IPS-18a (cell line): ENCODE data around the gene CADM2.
"Not testable (repeated sequence)": the region's sequence is repeated elsewhere in the genome, so short reads cannot be mapped to it uniquely, and the experiment has no call there.

Experiments used
- H3K27ac ChIP-seq: one replicate; pipeline ENCODE4 v1.5.1; 2013; ENCODE audit warnings: low read length
- H3K27me3 ChIP-seq: one replicate; pipeline ENCODE4 v1.6.1; 2013; ENCODE audit warnings: mild to moderate bottlenecking, low read length; ENCODE audit not compliant: control insufficient read depth, insufficient read depth
- H3K36me3 ChIP-seq: one replicate; pipeline ENCODE4 v1.6.1; 2013; ENCODE audit warnings: low read depth, low read length; ENCODE audit not compliant: control insufficient read depth
- H3K4me1 ChIP-seq: one replicate; pipeline ENCODE4 v1.6.1; 2013; ENCODE audit warnings: low read depth, low read length; ENCODE audit not compliant: control insufficient read depth
- H3K4me3 ChIP-seq: one replicate; pipeline ENCODE4 v1.5.1; 2013; ENCODE audit warnings: low read length
- H3K9ac ChIP-seq: one replicate; pipeline ENCODE4 v1.6.1; 2013; ENCODE audit warnings: mild to moderate bottlenecking, low read length, moderate library complexity
- H3K9me3 ChIP-seq: one replicate; pipeline ENCODE4 v1.6.1; 2013; ENCODE audit warnings: low read depth, low read length; ENCODE audit not compliant: control insufficient read depth

Gene CADM2

DNA sequence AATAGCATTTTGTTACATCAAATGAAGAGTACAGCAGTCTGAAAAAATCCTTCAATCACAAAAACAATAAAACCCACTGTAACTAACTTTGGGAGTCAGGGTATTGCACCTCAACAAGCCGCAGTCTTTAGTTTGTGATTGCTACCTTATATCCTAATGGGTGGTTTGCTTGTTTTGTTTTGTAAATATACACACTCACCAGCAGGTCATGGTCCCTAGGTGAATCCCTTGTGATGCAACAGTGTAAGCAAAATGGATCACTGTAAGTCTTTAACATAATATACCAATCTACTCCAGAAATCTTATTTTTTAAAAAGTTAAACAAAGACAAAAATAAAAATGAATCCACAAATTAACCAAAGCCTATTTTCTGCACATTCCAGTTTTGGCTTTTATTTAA lies 749.5 kb downstream of the CADM2 start:
- H3K36me3 ChIP-seq, H3K9me3 ChIP-seq, H3K27me3 ChIP-seq, H3K9ac ChIP-seq, H3K4me3 ChIP-seq, H3K27ac ChIP-seq: not testable (repeated sequence)
- H3K4me1 ChIP-seq: peaks cover 22% of the 10 kb centered on the region

DNA sequence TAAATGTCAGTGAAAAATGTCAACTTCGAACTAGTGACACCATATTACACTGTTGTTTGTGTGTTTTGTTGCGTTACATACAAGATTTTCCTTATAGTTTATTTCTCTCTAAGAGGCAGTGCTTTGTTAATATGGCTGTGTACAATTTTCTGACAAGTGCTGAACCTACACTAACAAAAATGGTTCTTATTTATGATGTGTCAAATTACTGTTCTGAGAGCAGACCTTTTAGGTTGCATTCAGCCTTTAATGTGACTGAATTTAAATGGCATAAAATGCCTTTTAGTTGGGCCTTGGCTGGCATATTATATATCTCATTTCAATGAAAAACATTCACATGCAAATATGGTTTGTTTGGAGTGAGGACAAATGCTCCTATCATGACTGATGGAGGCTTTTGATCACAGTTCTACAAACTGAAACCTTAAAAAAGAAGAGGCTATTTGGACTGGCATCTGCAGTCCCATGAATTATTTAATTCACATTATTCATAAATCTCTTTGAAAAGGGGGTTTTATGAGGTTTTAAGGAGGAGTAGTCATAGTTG lies 750.6 kb downstream of the CADM2 start:
- H3K27me3 ChIP-seq: no peaks in the 10 kb centered on the region
- no peak overlapping the region for H3K4me3 ChIP-seq
- no peaks in the 10 kb centered on the region for H3K36me3 ChIP-seq
- H3K9ac ChIP-seq: no peak overlapping the region
- no peak overlapping the region for H3K27ac ChIP-seq
- no peaks in the 10 kb centered on the region for H3K9me3 ChIP-seq
- H3K4me1 ChIP-seq: peaks cover 18% of the 10 kb centered on the region

DNA sequence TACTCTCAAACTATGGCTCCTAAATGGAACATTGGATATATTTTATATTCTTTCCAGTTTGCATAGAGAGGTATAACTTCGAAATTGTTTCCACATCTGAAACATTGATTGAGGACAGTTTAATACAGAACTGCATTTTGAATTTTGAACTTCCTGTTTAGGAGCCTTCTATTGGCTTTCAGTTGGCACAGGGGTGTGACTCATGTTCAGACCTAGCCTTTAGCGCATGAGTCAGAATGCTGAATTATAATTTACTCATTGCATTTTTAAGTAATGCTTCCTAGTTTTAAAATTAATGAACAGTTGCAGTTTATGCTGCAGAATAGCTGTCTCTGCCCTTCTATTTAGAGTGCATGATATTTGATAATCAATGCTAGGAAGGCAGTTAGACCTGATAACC lies 751.7 kb downstream of the CADM2 start:
- Histone ChIP-seq H3K27ac (no peak overlapping the region), H3K27me3 (no peaks in the 10 kb centered on the region), H3K9me3 (no peaks in the 10 kb centered on the region), H3K4me1 (peaks cover 18% of the 10 kb centered on the region), H3K9ac (no peak overlapping the region), H3K36me3 (no peaks in the 10 kb centered on the region), H3K4me3 (no peak overlapping the region)

DNA sequence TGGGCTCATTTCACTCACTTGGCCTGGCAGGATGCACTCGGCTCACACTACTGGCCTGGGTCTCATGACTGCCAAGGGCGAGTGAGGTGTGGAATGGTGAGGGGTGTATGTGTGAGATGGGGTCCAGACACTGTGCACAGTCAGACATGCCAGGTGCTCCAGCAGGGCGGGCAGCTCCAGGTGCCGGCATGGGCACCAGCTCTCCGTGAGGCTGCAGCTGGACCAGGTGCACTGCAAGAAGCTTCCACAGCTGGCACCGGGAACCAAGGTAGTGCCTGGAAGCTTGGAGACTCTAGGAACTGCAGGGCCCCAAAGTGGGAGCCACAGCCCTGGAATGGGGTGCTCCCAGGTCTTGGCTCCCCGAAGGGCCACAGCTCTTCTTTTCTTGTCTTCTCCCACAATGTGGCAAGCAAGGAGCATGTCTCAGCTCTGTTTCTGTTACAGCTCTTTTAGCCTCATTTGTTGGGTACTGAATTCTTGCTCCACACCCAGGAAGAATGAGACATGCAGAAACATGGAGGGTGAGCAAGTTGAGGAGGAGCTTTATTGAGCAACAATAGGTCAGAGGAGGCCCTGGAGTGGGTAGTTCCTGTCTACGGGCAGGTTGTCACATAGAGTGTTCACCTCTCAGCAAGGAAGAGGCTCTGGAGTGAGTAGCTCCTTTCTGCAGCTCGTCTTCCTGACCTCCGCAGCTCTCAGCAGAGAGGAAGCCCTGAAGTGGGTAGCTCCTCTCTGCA lies 762.8 kb downstream of the CADM2 start:
- no peak overlapping the region for H3K27ac ChIP-seq
- no peaks in the 10 kb centered on the region for H3K36me3 ChIP-seq
- no peaks in the 10 kb centered on the region for H3K9me3 ChIP-seq
- no peaks in the 10 kb centered on the region for H3K4me1 ChIP-seq
- no peak overlapping the region for H3K9ac ChIP-seq
- no peak overlapping the region for H3K4me3 ChIP-seq
- H3K27me3 ChIP-seq: no peaks in the 10 kb centered on the region

DNA sequence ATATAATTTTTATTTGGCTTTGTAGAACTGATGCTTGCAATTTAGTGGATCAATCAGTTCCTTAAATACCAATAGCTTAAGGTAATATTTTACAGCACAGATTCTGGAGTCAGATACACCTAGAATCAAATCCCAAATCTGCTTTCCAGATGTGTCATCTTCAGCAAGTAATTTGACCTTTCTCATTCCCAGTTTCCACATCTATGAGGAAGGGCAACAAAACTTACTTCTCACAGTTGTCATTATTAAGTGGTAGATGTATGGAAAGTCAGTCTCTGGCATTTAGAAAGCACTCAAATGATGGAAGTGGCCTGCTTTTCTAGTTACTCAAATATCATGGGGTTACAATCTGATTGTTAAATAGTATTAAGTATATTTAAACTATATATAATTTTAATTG lies 767.0 kb downstream of the CADM2 start:
- Histone ChIP-seq H3K9me3 (no peaks in the 10 kb centered on the region), H3K36me3 (no peaks in the 10 kb centered on the region), H3K4me3 (no peak overlapping the region), H3K27me3 (no peaks in the 10 kb centered on the region), H3K27ac (no peak overlapping the region), H3K9ac (no peak overlapping the region), H3K4me1 (no peaks in the 10 kb centered on the region)

DNA sequence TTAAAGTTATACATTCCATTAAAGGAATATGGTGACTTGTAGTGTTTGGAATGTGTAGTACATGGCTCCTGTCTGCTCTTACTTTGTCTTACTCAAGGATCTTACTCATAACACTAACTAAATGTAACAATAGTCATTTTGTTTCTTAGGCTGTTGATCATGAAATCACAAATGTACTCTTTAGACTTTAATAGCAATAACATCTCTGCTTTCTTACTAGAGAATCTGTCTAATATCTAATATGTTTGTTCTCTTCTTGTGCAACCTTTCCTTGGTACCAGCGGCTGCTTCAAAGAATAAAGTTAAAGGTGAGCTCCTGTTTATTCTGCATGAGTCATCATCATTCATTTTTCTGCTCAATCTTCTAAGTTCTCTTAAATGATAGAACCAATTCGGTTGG lies 767.5 kb downstream of the CADM2 start:
- Histone ChIP-seq H3K36me3 (no peaks in the 10 kb centered on the region), H3K9me3 (no peaks in the 10 kb centered on the region), H3K4me3 (no peak overlapping the region), H3K9ac (no peak overlapping the region), H3K27ac (no peak overlapping the region), H3K27me3 (no peaks in the 10 kb centered on the region), H3K4me1 (no peaks in the 10 kb centered on the region)

DNA sequence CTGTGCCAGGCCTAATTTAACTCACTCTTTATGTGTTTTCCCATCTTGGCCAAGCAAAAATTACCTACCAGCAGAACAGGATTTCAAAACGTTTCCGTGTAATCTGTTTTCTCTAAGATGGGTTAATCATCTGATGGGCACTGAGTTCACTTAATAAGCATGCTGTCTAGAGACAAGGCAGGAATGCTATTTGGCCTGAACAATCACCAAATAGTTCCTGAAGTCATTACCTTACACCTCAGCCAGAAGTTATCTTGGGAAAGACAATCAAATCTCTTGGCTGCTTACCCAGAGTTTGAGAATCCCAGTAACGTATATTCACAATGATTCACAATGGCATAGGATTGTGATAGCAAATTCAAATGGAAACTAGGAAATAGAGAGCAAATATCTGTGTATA lies 779.1 kb downstream of the CADM2 start:
- H3K9me3 ChIP-seq: no peaks in the 10 kb centered on the region
- no peaks in the 10 kb centered on the region for H3K36me3 ChIP-seq
- no peak overlapping the region for H3K9ac ChIP-seq
- H3K4me1 ChIP-seq: peaks cover 2% of the 10 kb centered on the region
- H3K4me3 ChIP-seq: no peak overlapping the region
- H3K27me3 ChIP-seq: no peaks in the 10 kb centered on the region
- no peak overlapping the region for H3K27ac ChIP-seq

DNA sequence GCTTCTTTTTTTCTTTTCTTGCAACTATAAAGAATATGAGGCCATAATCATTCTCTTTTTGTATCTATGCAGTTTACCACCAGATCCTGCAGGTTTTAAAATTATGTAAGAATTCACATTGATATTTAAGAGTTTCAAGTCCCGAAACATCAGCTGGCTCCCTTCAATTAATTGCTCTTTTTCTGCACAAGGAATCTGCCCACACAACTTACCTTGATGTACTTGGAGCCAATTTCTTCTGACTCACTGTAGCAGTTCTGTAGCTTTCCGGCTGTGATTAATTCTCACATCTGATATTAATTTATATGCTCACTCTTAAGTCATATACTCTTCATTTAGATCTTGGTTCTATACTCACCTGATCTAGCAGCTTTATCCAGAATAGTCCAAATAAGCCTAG lies 781.8 kb downstream of the CADM2 start:
- H3K27ac ChIP-seq: no peak overlapping the region
- peaks cover 10% of the 10 kb centered on the region for H3K4me1 ChIP-seq
- no peak overlapping the region for H3K9ac ChIP-seq

DNA sequence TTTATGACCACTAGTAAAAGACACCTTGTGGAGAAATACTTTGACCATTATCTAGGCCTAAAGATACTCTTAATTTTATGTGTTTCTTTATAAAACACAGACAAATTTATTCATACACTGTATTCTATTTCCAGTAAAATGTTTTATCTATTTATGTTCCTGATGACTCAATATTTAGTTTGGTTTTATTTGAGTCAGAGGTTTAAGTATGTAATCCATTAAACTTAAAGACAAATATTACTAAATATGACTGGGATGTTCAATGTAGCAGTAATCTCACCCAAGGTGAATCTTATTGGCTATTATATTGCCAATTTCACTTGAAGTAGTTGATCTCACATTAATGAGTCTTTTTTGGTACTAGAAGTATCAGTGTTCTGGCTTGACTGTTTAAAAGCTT lies 799.7 kb downstream of the CADM2 start:
- Histone ChIP-seq H3K27ac (no peak overlapping the region), H3K9me3 (no peaks in the 10 kb centered on the region), H3K9ac (no peak overlapping the region), H3K4me3 (no peak overlapping the region), H3K27me3 (no peaks in the 10 kb centered on the region), H3K4me1 (no peaks in the 10 kb centered on the region), H3K36me3 (no peaks in the 10 kb centered on the region)

More for the DNA sequence above, 781.8 kb downstream of the CADM2 start:
- Histone ChIP-seq H3K4me3 (no peak overlapping the region), H3K36me3 (no peaks in the 10 kb centered on the region), H3K9me3 (no peaks in the 10 kb centered on the region), H3K27me3 (no peaks in the 10 kb centered on the region)

DNA sequence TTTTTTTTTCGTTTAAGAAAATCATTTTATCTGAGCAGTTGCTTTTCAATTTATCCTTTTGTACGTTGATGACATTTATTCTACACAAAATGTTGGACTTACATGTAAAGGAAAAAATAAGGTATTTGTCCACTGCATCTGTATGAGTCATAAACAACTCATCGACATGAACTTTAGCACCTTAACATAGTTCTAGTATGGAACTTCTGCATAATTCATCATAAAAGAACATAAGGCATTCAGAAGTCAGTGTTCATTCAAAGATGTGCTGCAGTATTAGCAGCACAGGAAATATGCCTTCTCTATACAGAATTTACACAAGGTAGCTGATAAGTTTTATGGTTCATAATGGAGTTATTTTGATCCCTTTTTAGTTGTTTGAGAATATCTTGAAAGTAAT lies 801.6 kb downstream of the CADM2 start:
- no peaks in the 10 kb centered on the region for H3K36me3 ChIP-seq
- no peak overlapping the region for H3K9ac ChIP-seq
- no peak overlapping the region for H3K27ac ChIP-seq
- H3K4me1 ChIP-seq: peaks cover 4% of the 10 kb centered on the region
- no peaks in the 10 kb centered on the region for H3K27me3 ChIP-seq
- no peak overlapping the region for H3K4me3 ChIP-seq
- no peaks in the 10 kb centered on the region for H3K9me3 ChIP-seq

DNA sequence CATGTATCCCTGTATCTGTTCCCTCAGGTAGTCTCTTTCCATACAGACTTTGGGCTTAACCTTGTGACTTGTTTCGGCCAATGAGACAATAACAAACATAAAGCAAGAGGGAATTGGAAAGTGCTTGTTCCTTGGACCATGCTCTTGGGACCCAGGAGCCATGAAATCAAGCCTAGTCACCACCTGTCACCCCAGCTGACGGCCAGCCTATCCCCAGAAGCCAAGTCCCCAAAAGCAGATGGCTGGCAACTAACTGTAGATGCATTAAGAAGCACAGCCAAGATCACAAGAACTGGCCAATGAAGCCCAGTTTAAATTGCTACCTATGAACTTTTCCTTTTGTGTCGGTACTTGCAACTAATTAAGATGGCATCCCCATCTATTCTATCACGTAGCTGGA lies 822.0 kb downstream of the CADM2 start:
- H3K4me3 ChIP-seq: no peak overlapping the region
- H3K36me3 ChIP-seq: no peaks in the 10 kb centered on the region
- no peaks in the 10 kb centered on the region for H3K27me3 ChIP-seq
- H3K27ac ChIP-seq: no peak overlapping the region
- no peaks in the 10 kb centered on the region for H3K4me1 ChIP-seq
- H3K9ac ChIP-seq: no peak overlapping the region
- H3K9me3 ChIP-seq: no peaks in the 10 kb centered on the region

DNA sequence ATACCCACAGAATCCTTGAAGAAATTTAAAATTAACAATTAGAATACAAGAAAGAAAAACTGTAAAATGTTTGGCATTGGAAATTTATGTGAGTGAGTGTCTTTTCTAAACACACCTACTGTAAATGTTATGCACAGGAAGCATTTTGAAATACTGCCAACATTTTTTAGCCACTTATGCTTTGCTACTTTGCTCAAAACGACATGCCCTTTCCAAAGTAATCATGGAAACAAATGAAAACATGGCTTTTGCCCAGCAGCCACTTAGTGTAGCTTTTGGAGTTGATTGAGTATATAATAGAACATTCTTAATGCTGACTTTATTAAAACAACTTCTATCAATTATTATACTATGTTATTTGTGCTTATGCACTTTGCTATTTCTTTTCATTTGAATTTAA lies 823.0 kb downstream of the CADM2 start:
- Histone ChIP-seq H3K9me3 (no peaks in the 10 kb centered on the region), H3K4me3 (no peak overlapping the region), H3K36me3 (no peaks in the 10 kb centered on the region), H3K27me3 (no peaks in the 10 kb centered on the region), H3K27ac (no peak overlapping the region), H3K9ac (no peak overlapping the region), H3K4me1 (no peaks in the 10 kb centered on the region)
